ENCODE measurements around the gene CEACAM20.

- no peak for TF ChIP-seq CTCF (IDR thresholded peaks at IDR 0.05; ENCODE audit: borderline replicate concordance, extremely low read depth, low read length, poor library complexity, severe bottlenecking)
- no peak for TF ChIP-seq EZH2 (IDR thresholded peaks at IDR 0.05; ENCODE audit: borderline replicate concordance, low read depth, low read length, severe bottlenecking)
Measured at GRCh38 chr19:44496711-44497110, 32.8 kb downstream of the CEACAM20 start.

Measured in DND-41 (cell line).